Activated CD8-positive, alpha-beta memory T cell treated with anti-CD3 and anti-CD28 coated beads, Interleukin-2, amount 50 U/mL, for 24 hours (primary cell): ENCODE results near the gene HSD11B1L.
"Not testable (repeated sequence)": the region's sequence is repeated elsewhere in the genome, so short reads cannot be mapped to it uniquely, and the experiment has no call there.

Source experiments
- DNase-seq: peaks from one replicate; pipeline ENCODE4 v3.0.0-alpha.2; 2020; ENCODE audit errors: extremely low read depth

Gene HSD11B1L

DNA sequence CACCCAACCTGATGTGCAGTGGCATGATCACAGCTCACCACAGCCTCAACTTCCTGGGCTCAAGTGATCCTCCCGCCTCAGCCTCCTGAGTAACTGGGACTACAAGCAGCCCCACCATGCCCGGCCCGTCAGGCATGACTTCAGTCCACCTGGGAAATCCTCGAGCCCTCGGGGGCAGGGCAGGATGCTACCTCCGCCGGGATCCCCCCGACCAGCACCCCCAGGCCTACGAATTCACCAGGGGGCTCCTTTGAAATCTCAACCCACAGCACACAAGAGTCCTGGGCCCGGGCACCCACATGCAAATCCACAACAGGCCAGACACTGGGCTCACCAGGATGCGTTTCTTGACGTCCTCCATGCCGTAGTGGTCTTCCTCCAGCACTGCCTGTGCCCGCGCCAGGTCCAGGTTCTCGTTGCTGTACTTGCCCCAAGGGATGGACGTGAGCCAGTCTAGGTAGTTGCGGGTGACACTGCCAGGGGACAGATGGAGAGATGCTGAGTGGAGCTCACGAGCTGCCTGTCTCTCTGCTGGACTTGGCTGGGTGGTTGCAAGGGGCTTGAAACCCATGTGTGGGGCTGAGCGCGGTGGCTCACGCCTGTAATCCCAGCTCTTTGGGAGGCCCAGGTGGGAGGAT is 19.7 kb downstream of the HSD11B1L start:
- DNase-seq = no peak

DNA sequence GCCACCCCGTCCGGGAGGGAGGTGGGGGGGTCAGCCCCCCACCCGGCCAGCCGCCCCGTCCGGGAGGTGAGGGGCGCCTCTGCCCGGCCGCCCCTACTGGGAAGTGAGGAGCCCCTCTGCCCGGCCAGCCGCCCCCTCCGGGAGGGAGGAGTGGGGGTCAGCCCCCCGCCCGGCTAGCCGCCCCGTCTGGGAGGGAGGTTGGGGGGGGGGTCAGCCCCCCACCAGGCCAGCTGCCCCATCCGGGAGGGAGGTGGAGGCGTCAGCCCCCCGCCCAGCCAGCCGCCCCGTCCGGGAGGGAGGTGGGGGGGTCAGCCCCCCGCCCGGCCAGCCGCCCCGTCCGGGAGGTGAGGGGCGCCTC is 21.2 kb downstream of the HSD11B1L start:
- DNase-seq = not testable (repeated sequence)

DNA sequence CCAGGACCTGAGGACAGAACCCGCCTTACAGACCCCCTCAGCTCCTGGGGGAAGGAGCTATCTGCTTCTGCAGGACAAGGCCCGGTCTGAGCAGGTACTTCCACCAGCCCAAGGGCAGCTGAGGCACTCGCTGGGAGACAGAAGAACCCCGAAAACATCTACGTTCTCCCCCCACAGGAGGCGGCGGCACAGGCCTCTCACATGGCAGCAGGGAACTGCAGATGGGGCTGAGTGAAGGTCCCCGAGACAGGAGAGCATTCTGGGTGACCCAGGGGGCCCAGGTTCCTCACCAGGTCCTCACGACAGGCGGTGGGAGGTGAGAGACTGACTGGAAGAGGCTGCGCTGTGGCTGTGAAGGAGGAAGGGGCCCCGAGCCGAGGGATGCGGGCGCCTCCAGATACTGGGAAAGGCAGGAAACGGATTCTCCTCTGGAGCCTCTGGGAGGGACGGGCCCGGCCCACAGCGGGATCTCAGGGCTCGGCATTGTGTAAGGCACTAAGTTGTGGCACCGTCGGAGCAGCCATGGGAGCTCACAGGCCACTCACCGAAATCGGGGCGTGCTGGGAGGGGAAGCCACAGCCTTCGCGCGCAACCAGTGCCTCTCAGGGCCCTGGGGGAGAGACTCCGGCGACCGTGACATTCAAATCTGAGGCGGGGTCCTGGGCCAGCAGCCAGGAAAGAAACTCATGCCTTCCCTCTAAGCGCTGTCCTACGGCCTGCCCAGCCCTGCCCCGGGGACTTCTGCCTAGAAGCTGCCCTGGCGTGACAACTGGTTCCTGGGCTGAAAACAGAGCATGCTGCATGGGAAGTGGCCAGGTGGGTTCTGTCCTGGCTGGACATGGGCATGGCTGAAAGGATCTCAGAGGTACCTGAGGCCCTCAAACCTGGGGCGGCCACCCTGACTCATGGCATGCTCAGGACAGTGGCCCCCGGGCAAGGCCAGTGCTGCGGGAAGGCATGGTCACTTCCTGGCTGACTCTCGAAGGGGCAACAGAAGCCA is 23.3 kb downstream of the HSD11B1L start:
- DNase-seq = no peak

DNA sequence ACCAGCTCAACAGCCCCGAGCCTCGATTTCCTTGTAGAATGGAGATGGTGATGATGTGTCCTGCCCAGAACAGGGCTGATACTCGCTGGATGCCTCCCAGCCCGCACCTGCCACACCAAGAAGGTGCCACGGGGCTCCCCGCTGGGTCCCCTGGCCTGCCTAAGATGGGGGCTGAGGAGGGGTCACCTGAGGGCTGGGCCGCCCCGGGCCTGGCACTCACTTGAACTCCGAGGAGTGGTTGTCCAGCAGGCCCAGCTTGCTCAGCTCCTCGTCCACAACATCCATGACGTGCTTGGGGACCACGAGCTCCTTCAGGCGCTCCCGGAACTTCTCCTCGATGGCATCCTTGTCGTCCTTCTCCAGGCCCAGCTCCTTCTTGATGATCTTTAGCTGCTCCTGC is 24.7 kb downstream of the HSD11B1L start:
- DNase-seq = no peak

DNA sequence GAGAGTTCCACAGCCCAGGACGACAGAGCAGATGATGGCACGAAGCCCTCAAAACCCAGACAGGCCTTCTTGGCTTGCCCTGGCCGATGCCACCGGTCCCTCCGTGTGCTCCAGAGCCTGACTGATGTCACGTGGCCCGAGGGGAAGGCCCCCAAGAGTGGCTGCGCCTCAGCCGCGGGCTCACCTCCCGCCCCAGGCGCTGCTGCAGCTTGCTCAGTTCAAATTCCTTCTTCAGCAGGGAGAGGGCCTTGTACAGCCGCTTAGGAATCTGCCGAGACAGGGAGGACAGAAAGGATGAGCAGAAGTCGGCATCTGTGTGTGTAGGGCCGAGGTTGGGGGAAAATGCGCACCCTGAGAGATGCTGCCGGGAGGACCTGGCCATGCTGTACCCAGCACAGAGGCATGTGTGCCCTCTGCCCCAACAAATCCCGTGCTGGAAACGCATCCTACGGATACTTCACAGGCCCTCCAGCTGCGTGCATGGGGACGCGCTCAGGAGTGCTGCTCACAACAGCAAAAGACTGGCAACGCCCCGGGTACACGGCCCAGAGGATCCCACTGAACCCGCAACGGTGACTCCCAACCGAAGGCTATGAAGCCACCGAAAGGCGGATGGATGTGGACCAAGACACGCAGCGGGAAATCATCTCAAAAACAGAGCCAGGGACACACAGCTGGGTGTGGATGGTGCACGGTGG is 26.2 kb downstream of the HSD11B1L start:
- no peak for DNase-seq

DNA sequence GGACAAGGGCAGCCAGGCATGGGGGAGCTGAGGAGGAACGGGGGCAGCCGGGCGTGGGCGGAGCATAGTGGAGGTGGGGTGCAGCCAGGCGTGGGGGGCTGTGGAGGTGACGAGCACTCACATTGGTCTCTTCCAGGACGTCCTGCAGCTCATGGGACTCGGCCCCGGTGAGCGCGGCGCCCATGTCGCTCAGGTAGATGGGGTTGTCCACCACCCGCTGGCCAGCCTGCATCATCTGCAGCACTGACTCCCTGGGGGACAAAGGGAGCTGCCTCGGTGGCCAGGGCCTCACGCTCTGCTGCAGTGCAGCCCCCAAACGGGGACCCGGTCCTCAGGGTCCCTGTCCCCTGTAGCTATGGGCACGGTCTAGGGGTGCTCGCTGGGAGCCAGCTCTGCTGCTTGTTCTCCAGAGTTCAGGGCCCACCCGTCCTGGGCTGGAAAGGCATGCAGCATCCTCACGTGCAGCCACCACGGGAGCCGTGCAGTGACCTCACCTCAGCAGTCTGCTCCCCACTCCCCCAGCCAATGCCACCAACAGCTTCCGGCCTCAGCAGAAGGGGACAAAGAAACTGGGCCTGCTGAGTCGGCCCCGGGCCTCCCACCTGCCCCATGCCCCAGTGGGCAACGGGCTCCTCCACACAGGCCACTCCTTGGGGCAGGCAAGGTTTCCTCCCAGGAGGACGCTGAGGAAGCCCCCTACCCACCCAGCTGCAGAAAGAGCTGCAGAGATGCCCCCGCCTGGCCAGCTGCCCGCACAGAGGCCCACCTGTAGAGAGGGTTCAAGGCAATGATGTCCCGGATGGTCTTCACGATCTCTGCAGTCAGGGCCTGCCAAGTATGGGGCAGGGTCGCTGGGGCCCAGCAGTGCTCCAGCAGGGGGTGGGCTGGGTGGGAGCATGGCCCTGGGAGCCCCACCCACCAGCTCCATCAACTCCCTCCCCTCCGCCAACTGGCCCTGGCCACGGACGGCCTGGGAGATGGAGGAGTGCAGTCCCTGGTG is 27.0 kb downstream of the HSD11B1L start:
- DNase-seq = no peak

DNA sequence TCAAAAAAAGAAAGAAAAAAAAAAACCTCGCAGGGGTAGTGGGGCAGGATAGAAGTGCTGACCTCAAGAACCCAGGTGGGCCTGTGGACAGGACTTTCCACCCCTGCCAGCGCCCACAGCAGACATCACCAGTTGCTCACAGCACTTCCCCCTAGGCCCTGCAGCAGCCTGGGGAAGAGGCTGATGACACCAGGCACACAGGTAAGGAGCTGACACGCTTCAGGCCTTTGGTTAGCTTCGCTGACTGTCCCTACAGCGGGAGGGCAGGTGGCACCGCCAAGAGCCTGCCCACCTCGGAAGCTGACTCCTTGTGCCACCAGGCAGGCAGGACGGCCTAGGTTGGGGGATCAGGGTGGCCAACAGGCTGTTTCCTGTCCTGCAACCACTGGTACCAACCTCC is 30.2 kb downstream of the HSD11B1L start:
- no peak for DNase-seq

DNA sequence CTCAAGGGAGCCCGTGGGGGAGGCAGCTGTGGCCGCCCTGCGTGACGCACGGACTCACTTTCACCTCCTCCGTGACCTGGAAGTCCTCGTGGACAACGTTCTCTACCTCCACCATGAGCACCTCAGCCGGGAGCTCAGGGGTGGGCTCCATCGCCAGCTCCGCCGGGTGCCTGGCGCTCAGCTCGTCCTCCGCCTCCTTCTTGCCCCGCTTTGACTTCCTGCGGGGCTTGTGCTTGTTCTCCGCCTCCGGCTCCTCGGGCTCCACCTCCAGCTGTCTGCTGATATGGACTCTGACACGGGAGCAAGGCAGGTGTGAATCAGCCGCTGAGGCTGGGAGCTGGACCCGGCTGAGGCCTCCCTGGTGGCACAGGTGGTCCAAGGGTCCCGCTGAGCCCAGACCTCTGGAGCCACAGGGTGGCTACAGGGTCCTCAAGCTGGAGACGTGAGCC is 30.9 kb downstream of the HSD11B1L start:
- DNase-seq = no peak

DNA sequence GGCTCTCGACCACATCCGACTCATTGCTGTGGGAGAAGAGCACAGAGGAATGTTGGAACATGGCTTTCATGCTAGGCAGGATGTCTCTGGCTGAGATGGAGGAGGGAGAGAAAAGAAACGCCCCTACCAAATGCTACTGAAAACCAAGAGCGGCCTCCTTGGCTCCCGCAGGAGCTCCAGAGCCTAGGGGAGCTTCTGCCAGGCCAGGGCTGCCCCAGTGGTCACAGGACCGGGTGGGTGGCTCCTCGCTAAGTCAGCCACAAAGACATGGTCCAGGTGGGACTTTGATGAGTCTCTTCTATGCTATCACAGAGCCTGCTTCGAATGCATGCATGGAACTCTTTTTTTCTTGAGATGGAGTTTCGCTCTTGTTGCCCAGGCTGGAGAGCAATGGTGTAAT is 32.4 kb downstream of the HSD11B1L start:
- no peak for DNase-seq

DNA sequence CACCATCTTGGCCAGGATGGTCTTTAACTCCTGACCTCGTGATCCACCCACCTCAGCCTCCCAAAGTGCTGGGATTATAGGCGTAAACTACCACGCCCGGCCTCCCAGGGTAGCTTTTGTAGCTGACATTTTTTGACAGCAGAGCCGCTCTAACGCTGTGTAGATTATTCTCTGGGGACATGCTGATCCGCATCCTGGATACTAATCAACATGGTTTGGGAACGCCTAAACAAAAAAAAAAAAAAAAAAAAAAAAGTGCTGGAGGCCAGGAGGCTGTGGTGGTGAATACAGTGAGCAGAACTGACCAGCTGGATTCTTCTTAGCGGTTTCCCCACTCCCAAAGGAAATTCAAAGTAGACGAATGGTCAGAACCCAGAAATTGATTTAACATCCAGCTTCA is 34.0 kb downstream of the HSD11B1L start:
- DNase-seq = no peak

DNA sequence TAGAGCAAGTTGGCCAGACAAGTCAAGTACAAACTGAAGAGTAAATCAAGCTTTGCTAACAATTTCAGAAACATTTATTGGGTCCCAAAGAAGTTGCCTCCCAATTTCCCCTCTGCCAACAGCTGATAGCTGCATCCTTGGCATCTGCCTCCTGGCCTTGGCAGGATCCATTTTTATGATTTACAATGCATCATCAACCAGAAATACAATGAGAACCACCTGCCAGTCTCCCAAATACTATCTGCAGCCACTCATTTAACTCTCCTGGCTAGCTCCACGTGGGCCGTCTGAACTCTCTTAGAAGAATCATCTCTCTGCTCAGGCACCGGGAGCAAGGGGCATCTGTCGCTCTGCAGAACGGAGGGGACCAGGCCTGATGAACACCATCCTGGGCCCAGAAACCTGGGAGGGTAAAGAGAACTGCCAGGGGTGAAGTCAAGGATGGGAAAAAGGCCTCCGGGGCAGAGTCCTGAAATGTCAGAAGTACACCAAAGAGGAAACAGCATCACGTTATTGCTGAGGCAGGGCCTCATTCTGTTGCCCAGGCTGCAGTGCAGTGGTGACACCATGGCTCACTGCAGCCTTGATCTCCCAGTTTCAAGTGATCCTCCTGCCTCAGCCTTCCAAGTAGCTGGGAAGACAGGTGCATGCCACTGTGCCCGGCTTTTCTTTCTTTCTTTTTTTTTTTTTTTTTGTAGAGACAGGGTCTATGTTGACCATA is 36.5 kb downstream of the HSD11B1L start:
- no peak for DNase-seq

DNA sequence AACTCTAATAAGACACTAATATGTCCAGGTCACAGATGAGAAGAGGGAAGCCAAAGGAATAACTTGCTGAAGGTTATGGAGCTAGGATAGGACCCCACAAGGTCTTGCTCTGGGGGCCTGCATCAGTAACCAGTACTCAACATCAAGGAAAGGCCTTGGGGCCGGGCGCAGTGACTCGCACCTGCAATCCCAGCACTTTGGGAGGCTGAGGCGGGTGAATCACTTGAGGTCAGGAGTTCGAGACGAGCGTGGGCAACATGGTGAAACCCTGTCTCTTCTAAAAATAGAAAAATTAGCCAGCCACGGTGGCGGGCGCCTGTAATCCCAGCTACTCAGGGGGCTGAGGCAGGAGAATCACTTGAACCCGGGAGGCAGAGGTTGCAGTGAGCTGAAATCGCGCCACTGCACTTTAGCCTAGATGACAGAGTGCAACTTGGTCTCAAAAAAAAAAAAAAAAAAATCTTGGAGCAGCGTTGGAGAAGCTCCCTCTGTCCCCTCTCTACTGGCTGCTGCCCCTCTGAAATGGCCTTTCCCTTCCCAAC is 37.3 kb downstream of the HSD11B1L start:
- no peak for DNase-seq

DNA sequence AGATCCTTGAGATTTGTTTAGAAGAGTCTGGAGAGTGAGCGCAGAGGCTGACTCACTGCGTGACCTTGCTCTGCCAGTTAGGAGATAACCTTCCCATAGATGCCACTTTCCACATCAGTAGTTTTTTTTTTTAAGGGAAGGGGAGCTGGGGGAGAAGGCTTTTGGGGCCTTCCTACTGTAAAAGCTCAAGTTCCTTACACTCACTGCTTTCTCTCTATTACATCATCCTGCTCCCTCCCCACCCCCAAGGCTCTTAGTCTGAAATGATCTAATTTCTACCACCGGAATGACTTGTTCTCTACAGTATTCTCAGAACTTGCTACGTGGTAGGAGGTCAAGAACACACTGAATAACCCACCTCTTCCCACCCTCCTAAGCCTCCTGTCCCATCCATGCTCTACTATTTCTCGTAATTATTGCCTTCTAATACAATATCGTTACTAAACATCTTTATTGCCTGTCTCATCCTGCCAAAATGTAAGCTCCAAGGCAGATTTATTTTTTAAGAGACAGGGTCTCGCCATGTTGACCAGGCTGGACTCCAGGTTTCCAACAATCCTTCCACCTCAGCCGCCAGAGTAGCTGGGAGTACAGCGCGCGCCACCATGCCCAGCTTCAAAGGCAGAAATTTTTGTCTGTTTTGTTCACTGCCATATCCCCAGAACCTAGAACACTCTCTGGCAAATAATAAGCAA is 37.9 kb downstream of the HSD11B1L start:
- DNase-seq = peak; percentile 21

DNA sequence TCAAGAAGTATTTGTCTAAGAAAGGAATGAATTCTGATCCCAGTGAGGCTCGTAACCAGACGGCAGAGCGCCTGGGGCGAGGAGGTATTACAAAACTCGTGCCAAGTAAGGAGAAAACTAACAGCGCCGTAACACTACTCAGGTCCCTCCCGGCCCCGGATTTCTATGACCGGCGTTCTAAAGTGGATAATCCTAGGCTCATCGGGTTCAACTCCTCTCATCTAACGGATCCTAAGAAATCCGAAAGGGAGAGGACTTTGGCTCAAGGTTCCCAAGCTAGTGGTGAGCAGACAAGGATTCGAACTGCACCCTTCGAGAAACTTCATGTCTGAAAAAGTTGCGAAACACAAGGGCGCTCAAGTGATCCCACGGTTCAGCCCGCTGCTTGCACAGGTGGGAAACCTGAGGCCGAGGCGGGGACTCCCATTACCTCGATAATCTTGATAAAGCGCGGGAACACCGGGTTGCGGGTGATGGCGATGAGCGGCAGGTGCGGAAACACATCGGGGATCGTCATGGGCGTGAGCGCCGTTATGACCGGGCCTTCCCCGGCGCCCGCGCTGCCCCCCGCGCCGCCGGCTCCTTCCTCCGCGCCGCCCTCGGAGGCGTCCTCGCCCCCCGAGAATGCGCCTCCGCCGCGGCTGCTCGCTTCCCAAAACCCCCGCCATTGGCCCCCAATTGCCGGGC is 38.6 kb downstream of the HSD11B1L start:
- DNase-seq = no peak

DNA sequence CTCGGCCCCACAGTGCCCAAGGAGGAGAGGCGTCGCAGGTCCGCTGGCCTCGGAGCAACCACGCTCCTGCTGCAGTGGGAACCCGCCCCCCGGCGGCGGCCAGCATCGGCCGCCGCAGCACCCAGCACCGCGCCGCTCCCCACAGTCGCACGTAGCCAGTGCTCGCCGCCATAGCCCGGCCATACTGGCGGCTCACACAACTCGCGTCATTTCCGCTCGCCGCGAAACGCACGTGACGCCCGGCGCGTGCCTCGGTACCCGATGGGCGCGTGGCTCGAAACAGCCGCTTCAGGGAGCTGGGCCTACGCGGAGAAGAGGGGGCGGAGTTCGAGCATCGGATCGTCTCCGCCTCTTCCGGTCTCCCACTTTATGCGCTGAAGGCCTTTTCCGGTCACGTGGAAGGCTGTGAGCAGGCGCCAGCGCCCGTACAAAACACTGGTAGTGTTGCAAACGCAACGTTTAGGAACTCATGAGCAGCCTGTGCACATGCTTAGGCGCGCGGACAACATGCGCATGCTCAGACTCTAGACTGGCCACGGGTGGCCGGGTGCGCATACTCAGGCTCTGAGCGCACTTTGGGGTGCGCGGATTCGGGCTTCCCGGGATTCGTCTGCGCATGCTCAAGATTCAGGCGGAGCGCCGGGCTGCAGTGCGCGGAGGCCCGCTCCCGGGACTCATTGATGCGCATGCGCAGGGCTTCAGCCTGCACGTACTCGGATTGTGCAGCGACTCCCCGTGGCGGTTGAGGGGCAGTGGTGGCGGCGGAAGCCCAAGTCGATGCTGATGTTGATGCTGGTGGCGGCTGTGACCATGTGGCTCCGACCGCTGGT is 39.3 kb downstream of the HSD11B1L start, which contains the start of the genes CATSPERD and LONP1:
CATSPERD (plus strand) TSS at position 677 of the 830 bp plus-strand sequence; CDS start at position 778, 101 bp downstream.
LONP1 (minus strand) TSS at position 186 of the 830 bp plus-strand sequence; CDS start at position 172, 14 bp downstream.
- DNase-seq = peak; percentile 94

DNA sequence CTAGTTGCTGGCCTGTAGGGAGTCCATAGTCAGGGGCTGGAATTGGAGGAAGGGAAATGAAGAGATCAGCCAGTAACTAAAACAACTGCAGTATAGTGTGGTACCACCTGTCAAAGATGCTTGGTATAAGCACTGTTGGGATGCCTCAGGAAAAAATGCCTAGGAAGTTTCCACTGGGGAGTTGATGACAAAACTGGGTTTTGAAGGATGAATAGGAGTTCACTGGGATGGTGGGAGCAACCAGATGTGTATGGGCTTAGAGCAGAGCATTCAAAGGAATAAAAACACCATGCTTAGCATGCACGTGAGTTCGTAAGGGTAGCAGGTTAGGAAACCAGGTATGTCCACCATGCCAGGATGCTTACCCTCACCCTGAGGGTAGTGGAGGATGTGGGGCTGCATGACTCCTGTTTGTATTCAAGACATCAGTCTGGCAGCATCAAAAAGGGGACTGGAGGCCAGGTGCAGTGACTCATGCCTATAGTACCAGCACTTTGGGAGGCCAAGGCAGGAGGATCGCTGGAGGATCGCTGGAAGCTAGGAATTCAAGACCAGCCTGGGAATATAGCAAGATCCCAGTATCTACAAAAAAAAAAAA is 46.7 kb downstream of the HSD11B1L start:
- no peak for DNase-seq

DNA sequence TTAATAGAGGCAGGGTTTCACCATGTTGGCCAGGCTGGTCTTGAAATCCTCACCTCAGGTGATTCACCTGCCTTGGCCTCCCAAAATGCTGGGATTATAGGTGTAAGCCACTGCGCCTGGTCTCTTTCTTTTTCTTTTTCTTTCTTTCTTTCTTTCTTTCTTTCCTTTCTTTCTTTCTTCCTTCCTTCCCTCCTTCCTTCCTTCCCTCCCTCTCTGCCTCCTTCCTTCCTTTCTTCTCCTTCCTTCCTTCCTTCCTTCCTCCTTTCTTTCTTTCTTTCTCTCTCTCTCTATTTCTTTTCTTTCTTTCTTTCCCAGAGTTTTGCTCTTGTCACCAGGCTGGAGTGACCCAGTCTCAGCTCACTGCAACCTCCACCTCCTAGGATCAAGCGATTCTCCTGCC is 52.3 kb downstream of the HSD11B1L start:
- DNase-seq = not testable (repeated sequence)
